Parathyroid adenoma (tissue), 2 donors: ENCODE results near the gene OPHN1.

Source experiments
- H2AFZ ChIP-seq: fragments of 300-600 bp; sonication (generic); one replicate; pipeline ENCODE4 v1.7.0; 2017; ENCODE audit warnings: antibody characterized with exemption, mild to moderate bottlenecking
- H3K27ac ChIP-seq: fragments of 300-600 bp; sonication (generic); one replicate; pipeline ENCODE4 v1.7.0; 2017
- H3K27me3 ChIP-seq: fragments of 300-600 bp; sonication (generic); one replicate; pipeline ENCODE4 v1.7.0; 2017; ENCODE audit warnings: low read length; ENCODE audit not compliant: control insufficient read depth, insufficient read depth
- H3K36me3 ChIP-seq: fragments of 300-600 bp; sonication (generic); one replicate; pipeline ENCODE4 v1.7.0; 2017; ENCODE audit warnings: low read length; ENCODE audit not compliant: control insufficient read depth, insufficient read depth
- H3K4me1 ChIP-seq: fragments of 300-600 bp; sonication (generic); one replicate; pipeline ENCODE4 v1.7.0; 2017; ENCODE audit warnings: control low read depth
- H3K4me2 ChIP-seq: fragments of 300-600 bp; sonication (generic); one replicate; pipeline ENCODE4 v1.7.0; 2017; ENCODE audit warnings: low read length
- H3K4me3 ChIP-seq: fragments of 300-600 bp; sonication (generic); one replicate; pipeline ENCODE4 v1.7.0; 2017; ENCODE audit warnings: low read depth, low read length
- H3K79me2 ChIP-seq: fragments of 300-600 bp; sonication (generic); one replicate; pipeline ENCODE4 v1.7.0; 2017; ENCODE audit warnings: control low read depth
- H3K9ac ChIP-seq: fragments of 300-600 bp; sonication (generic); one replicate; pipeline ENCODE4 v1.7.0; 2017; ENCODE audit warnings: mild to moderate bottlenecking
- H3K9me3 ChIP-seq: fragments of 300-600 bp; sonication (generic); one replicate; pipeline ENCODE4 v1.7.0; 2017; ENCODE audit warnings: low read length; ENCODE audit not compliant: control insufficient read depth
- CTCF ChIP-seq: fragments of 300-600 bp; sonication (generic); IDR thresholded peaks from one replicate; pipeline ENCODE4 v1.7.0; 2017; ENCODE audit warnings: antibody characterized with exemption, mild to moderate bottlenecking
- donor health status: primary hyperparathyroidism.

OPHN1 gene

DNA sequence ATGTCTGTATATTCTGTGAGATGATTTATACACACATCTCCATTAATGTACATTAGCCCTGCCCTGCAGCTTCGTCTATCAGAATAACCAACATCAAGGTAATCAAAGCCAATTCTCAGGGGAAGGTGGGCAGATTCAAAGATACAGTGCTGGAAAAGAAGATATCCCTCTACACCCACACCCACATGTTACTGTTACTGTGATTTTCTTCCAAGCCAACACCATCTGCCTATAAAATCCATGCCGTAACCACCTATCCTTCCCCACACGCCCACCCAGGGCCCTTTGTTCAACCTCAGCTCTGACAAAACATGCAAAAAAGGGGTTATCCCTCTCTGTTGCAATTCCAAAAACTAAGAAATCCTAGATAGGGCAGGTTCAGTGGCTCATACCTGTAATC is 20.0 kb downstream of the OPHN1 start:
- Histone ChIP-seq H3K27ac (no peak overlapping the region), H3K4me3 (no peak overlapping the region), H3K36me3 (no peaks in the 10 kb centered on the region), H3K4me1 (no peaks in the 10 kb centered on the region), H3K4me2 (no peak overlapping the region), H2AFZ (no peak overlapping the region), H3K9ac (no peak overlapping the region), H3K27me3 (no peaks in the 10 kb centered on the region), H3K79me2 (no peaks in the 10 kb centered on the region), H3K9me3 (no peaks in the 10 kb centered on the region)
- no peak for TF ChIP-seq CTCF

GRCh38 chrX:68411729-68412128 is 21.6 kb downstream of the OPHN1 start:
- no peak overlapping the region for H3K4me2 ChIP-seq
- no peaks in the 10 kb centered on the region for H3K79me2 ChIP-seq
- TF ChIP-seq CTCF = no peak
- H3K4me1 ChIP-seq = no peaks in the 10 kb centered on the region
- no peak overlapping the region for H3K27ac ChIP-seq
- no peak overlapping the region for H2AFZ ChIP-seq
- H3K36me3 ChIP-seq = no peaks in the 10 kb centered on the region
- no peaks in the 10 kb centered on the region for H3K9me3 ChIP-seq
- no peaks in the 10 kb centered on the region for H3K27me3 ChIP-seq
- H3K4me3 ChIP-seq = no peak overlapping the region
- H3K9ac ChIP-seq = no peak overlapping the region

DNA sequence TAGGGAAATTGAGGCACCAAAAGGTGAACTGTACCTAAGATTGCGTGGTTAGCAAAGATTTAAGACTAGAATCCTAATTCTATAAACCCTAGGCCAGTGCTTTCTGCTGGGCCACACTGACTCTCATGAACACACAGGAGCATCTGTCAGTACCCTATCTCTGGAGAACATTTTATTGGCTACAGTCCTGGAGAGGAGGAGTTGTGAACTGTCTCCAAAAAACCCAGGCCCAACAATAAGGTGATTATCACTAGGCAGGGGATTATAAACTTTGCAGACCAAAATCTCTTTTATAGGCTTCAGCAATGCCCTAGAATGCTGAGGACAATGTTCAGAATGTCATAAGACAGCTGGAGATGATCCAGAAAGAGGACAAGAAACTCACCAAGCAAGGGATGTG is 24.1 kb downstream of the OPHN1 start:
- Histone ChIP-seq H3K4me2 (no peak overlapping the region), H3K36me3 (no peaks in the 10 kb centered on the region), H3K9me3 (no peaks in the 10 kb centered on the region), H3K4me3 (no peak overlapping the region), H3K4me1 (no peaks in the 10 kb centered on the region), H3K9ac (no peak overlapping the region), H3K79me2 (no peaks in the 10 kb centered on the region), H3K27me3 (no peaks in the 10 kb centered on the region), H2AFZ (no peak overlapping the region), H3K27ac (no peak overlapping the region)
- TF ChIP-seq CTCF = no peak

GRCh38 chrX:68403522-68403921 is 29.8 kb downstream of the OPHN1 start:
- H3K9me3 ChIP-seq = no peaks in the 10 kb centered on the region
- no peaks in the 10 kb centered on the region for H3K79me2 ChIP-seq
- no peak overlapping the region for H2AFZ ChIP-seq
- peaks cover 7% of the 10 kb centered on the region for H3K4me1 ChIP-seq
- peak overlapping the region; percentile 17 for H3K4me2 ChIP-seq
- H3K4me3 ChIP-seq = no peak overlapping the region
- no peak overlapping the region for H3K27ac ChIP-seq
- no peak for TF ChIP-seq CTCF
- no peak overlapping the region for H3K9ac ChIP-seq
- H3K36me3 ChIP-seq = no peaks in the 10 kb centered on the region
- no peaks in the 10 kb centered on the region for H3K27me3 ChIP-seq

GRCh38 chrX:68403038-68403437 is 30.3 kb downstream of the OPHN1 start:
- no peak for TF ChIP-seq CTCF
- Histone ChIP-seq H3K4me1 (peaks cover 7% of the 10 kb centered on the region), H3K36me3 (no peaks in the 10 kb centered on the region), H2AFZ (no peak overlapping the region), H3K4me3 (no peak overlapping the region), H3K4me2 (no peak overlapping the region), H3K27ac (no peak overlapping the region), H3K9me3 (no peaks in the 10 kb centered on the region), H3K27me3 (no peaks in the 10 kb centered on the region), H3K79me2 (no peaks in the 10 kb centered on the region), H3K9ac (no peak overlapping the region)
